AG09319 (cell line): Measurements from ENCODE around the gene ST6GALNAC6.
A peak's percentile ranks its signal among the peaks of the same experiment; 100 is the strongest.

Experiments used
- DNase-seq: peaks from one replicate; pipeline ENCODE4 v3.0.0-alpha.2; 2010; ENCODE audit warnings: low read depth; ENCODE audit errors: extremely low read depth
- CTCF ChIP-seq: IDR thresholded peaks from 2 replicates; pipeline ENCODE4 v1.5.1; 2011; ENCODE audit warnings: low read depth, mild to moderate bottlenecking, inconsistent platforms, low read length, moderate library complexity

The ST6GALNAC6 gene

GRCh38 chr9:127913682-127914081, 14.3 kb upstream of the ST6GALNAC6 start:
- no peak for DNase-seq
- TF ChIP-seq CTCF = no peak

GRCh38 chr9:127912882-127913281, 13.5 kb upstream of the ST6GALNAC6 start:
- no peak for TF ChIP-seq CTCF
- DNase-seq = no peak

- no peak for TF ChIP-seq CTCF
- DNase-seq = no peak
Observed at GRCh38 chr9:127912296-127912695, 12.9 kb upstream of the ST6GALNAC6 start.

- no peak for DNase-seq
- TF ChIP-seq CTCF = peak; percentile 15
Observed at GRCh38 chr9:127910613-127911205, 11.3 kb upstream of the ST6GALNAC6 start.

GRCh38 chr9:127909839-127910273, 10.5 kb upstream of the ST6GALNAC6 start:
- DNase-seq = no peak
- no peak for TF ChIP-seq CTCF

- TF ChIP-seq CTCF = no peak
- no peak for DNase-seq
Observed at GRCh38 chr9:127908660-127908926, 9.2 kb upstream of the ST6GALNAC6 start.

- no peak for TF ChIP-seq CTCF
- no peak for DNase-seq
Observed at GRCh38 chr9:127907867-127908659, 8.7 kb upstream of the ST6GALNAC6 start.
